WTC11 (cell line): ENCODE results near the gene MALSU1.

Experiments used
- ATF2 ChIP-seq: sonication (generic); formaldehyde crosslinking; IDR thresholded peaks from 2 replicates; pipeline ENCODE4 v1.8.1; 2022; ENCODE audit warnings: low read depth, missing genetic modification reagents, borderline replicate concordance
- CBFB ChIP-seq: sonication (generic); formaldehyde crosslinking; IDR thresholded peaks from 2 replicates; pipeline ENCODE4 v1.8.1; 2022; ENCODE audit warnings: mild to moderate bottlenecking, low read depth, missing genetic modification reagents
- CTCF ChIP-seq: fragments of 200-600 bp; IDR thresholded peaks from 2 replicates; pipeline ENCODE4 v1.8.0; 2022; ENCODE audit warnings: antibody characterized with exemption
- EMX1 ChIP-seq: fragments of 250-450 bp; sonication (Bioruptor Pico); IDR thresholded peaks from 2 replicates; pipeline ENCODE4 v1.8.0; 2021; ENCODE audit warnings: mild to moderate bottlenecking
- ESRRA ChIP-seq: sonication (generic); formaldehyde crosslinking; IDR thresholded peaks from 2 replicates; pipeline ENCODE4 v1.8.1; 2022; ENCODE audit warnings: mild to moderate bottlenecking, missing genetic modification reagents, borderline replicate concordance
- RELA ChIP-seq: sonication (generic); formaldehyde crosslinking; IDR thresholded peaks from 2 replicates; pipeline ENCODE4 v1.8.1; 2022; ENCODE audit warnings: missing genetic modification reagents, mild to moderate bottlenecking, borderline replicate concordance
- SP1 ChIP-seq: sonication (generic); formaldehyde crosslinking; conservative IDR thresholded peaks from 2 replicates; pipeline ENCODE4 v1.8.1; 2022; ENCODE audit warnings: missing genetic modification reagents
- TCF7 ChIP-seq: sonication (generic); formaldehyde crosslinking; IDR thresholded peaks from 2 replicates; pipeline ENCODE4 v1.8.0; 2022; ENCODE audit warnings: mild to moderate bottlenecking, low read depth, missing genetic modification reagents, moderate library complexity
- ZNF232 ChIP-seq: sonication (generic); formaldehyde crosslinking; IDR thresholded peaks from 2 replicates; pipeline ENCODE4 v1.8.0; 2022; ENCODE audit warnings: mild to moderate bottlenecking, missing genetic modification reagents
- TF ChIP-seq, protein P1 (sequence below): sonication (generic); formaldehyde crosslinking; IDR thresholded peaks from 2 replicates; pipeline ENCODE4 v1.8.1; 2023; ENCODE audit warnings: mild to moderate bottlenecking, moderate library complexity, missing genetic modification reagents
- TF ChIP-seq, protein P2 (sequence below): sonication (generic); formaldehyde crosslinking; IDR thresholded peaks from 2 replicates; pipeline ENCODE4 v1.8.0; 2022; ENCODE audit warnings: mild to moderate bottlenecking, missing genetic modification reagents
- TF ChIP-seq, protein P3 (sequence below): sonication (generic); formaldehyde crosslinking; IDR thresholded peaks from 2 replicates; pipeline ENCODE4 v1.8.1; 2022; ENCODE audit warnings: low read depth, mild to moderate bottlenecking, moderate library complexity, missing genetic modification reagents, borderline replicate concordance
- TF ChIP-seq, protein P4 (sequence below): sonication (generic); formaldehyde crosslinking; IDR thresholded peaks from 2 replicates; pipeline ENCODE4 v1.8.1; 2023; ENCODE audit warnings: mild to moderate bottlenecking, missing genetic modification reagents, moderate library complexity
- TF ChIP-seq, protein P5 (sequence below): sonication (generic); formaldehyde crosslinking; IDR thresholded peaks from 2 replicates; pipeline ENCODE4 v1.8.1; 2022; ENCODE audit warnings: mild to moderate bottlenecking, moderate library complexity, missing genetic modification reagents

DNA sequence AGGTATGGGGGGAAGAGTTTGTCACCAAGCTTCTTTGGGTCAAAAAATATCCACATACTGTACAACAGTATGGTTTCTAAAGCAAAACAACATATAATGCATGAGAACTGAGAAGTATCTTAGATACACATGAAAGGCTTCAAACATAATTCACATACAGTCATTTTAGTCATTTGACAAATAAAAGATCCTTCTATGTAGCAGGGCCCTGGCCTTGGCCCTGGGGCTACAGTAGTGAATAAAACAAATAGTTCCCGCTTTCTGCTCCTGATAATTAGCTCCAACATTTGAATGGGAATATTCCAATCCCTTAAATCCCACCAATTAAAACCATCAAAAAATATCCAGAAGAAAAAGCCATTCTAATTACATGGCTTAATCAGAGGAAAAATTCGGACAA, 51.3 kb downstream of the MALSU1 start:
- TF ChIP-seq CTCF = no peak
- TF ChIP-seq, protein P1, sequence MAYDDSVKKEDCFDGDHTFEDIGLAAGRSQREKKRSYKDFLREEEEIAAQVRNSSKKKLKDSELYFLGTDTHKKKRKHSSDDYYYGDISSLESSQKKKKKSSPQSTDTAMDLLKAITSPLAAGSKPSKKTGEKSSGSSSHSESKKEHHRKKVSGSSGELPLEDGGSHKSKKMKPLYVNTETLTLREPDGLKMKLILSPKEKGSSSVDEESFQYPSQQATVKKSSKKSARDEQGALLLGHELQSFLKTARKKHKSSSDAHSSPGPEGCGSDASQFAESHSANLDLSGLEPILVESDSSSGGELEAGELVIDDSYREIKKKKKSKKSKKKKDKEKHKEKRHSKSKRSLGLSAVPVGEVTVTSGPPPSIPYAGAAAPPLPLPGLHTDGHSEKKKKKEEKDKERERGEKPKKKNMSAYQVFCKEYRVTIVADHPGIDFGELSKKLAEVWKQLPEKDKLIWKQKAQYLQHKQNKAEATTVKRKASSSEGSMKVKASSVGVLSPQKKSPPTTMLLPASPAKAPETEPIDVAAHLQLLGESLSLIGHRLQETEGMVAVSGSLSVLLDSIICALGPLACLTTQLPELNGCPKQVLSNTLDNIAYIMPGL (CRISPR knock-in tag) = no peak
- TF ChIP-seq, protein P2, sequence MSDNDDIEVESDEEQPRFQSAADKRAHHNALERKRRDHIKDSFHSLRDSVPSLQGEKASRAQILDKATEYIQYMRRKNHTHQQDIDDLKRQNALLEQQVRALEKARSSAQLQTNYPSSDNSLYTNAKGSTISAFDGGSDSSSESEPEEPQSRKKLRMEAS (CRISPR knock-in tag) = no peak
- no peak for TF ChIP-seq CBFB (CRISPR knock-in tag)
- TF ChIP-seq RELA (CRISPR knock-in tag) = no peak
- TF ChIP-seq EMX1 (CRISPR knock-in tag) = no peak
- TF ChIP-seq ATF2 = no peak
- TF ChIP-seq, protein P3, sequence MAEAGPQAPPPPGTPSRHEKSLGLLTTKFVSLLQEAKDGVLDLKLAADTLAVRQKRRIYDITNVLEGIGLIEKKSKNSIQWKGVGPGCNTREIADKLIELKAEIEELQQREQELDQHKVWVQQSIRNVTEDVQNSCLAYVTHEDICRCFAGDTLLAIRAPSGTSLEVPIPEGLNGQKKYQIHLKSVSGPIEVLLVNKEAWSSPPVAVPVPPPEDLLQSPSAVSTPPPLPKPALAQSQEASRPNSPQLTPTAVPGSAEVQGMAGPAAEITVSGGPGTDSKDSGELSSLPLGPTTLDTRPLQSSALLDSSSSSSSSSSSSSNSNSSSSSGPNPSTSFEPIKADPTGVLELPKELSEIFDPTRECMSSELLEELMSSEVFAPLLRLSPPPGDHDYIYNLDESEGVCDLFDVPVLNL (CRISPR knock-in tag) = no peak
- TF ChIP-seq ESRRA = no peak
- TF ChIP-seq ZNF232 (CRISPR knock-in tag) = no peak
- TF ChIP-seq, protein P4, sequence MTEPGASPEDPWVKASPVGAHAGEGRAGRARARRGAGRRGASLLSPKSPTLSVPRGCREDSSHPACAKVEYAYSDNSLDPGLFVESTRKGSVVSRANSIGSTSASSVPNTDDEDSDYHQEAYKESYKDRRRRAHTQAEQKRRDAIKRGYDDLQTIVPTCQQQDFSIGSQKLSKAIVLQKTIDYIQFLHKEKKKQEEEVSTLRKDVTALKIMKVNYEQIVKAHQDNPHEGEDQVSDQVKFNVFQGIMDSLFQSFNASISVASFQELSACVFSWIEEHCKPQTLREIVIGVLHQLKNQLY (CRISPR knock-in tag) = no peak
- no peak for TF ChIP-seq TCF7 (CRISPR knock-in tag)
- TF ChIP-seq SP1 (CRISPR knock-in tag) = no peak
- TF ChIP-seq, protein P5, sequence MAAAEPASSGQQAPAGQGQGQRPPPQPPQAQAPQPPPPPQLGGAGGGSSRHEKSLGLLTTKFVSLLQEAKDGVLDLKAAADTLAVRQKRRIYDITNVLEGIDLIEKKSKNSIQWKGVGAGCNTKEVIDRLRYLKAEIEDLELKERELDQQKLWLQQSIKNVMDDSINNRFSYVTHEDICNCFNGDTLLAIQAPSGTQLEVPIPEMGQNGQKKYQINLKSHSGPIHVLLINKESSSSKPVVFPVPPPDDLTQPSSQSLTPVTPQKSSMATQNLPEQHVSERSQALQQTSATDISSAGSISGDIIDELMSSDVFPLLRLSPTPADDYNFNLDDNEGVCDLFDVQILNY = no peak
